ENCODE data around the gene TMEM150B.

Gene TMEM150B

GRCh38 chr19:55321466-55322137, 3.5 kb downstream of the TMEM150B start:
- no peaks in the 10 kb centered on the region for H3K36me3 ChIP-seq
- H3K4me3 ChIP-seq (ENCODE audit: low read depth in 1 of 2, low read length in 1 of 2) = no peak overlapping the region
- H3K4me1 ChIP-seq (ENCODE audit: control insufficient read depth in 1 of 2, insufficient read depth in 1 of 2, low read depth in 1 of 2, low read length in 1 of 2) = peaks cover 43 to 48% of the 10 kb centered on the region in 2 experiments

GRCh38 chr19:55320844-55321419, 4.2 kb downstream of the TMEM150B start:
- peaks cover 37 to 45% of the 10 kb centered on the region in 2 experiments for H3K4me1 ChIP-seq (ENCODE audit: control insufficient read depth in 1 of 2, insufficient read depth in 1 of 2, low read depth in 1 of 2, low read length in 1 of 2)
- H3K27ac ChIP-seq = no peak overlapping the region
- TF ChIP-seq CTCF (IDR thresholded peaks at IDR 0.05) = no peak
- no peak overlapping the region for H3K4me3 ChIP-seq (ENCODE audit: low read depth in 1 of 2, low read length in 1 of 2)
- no peaks in the 10 kb centered on the region for H3K9me3 ChIP-seq
- no peaks in the 10 kb centered on the region for H3K27me3 ChIP-seq
- H3K36me3 ChIP-seq = no peaks in the 10 kb centered on the region

More at GRCh38 chr19:55321466-55322137, 3.5 kb downstream of the TMEM150B start:
- Histone ChIP-seq H3K27me3 (no peaks in the 10 kb centered on the region), H3K9me3 (no peaks in the 10 kb centered on the region), H3K27ac (no peak overlapping the region)
- TF ChIP-seq CTCF (IDR thresholded peaks at IDR 0.05) = no peak

- Histone ChIP-seq H3K4me1 (ENCODE audit: control insufficient read depth in 1 of 2, insufficient read depth in 1 of 2, low read depth in 1 of 2, low read length in 1 of 2) (peaks cover 25 to 35% of the 10 kb centered on the region in 2 experiments), H3K9me3 (no peaks in the 10 kb centered on the region), H3K27ac (no peak overlapping the region), H3K27me3 (no peaks in the 10 kb centered on the region), H3K36me3 (no peaks in the 10 kb centered on the region), H3K4me3 (ENCODE audit: low read depth in 1 of 2, low read length in 1 of 2) (no peak overlapping the region)
- no peak for TF ChIP-seq CTCF (IDR thresholded peaks at IDR 0.05)
Measured at GRCh38 chr19:55319785-55320184, 5.4 kb downstream of the TMEM150B start.

- Histone ChIP-seq H3K27me3 (no peaks in the 10 kb centered on the region), H3K36me3 (no peaks in the 10 kb centered on the region), H3K4me1 (ENCODE audit: control insufficient read depth in 1 of 2, insufficient read depth in 1 of 2, low read depth in 1 of 2, low read length in 1 of 2) (peaks cover 10 to 13% of the 10 kb centered on the region in 2 experiments), H3K9me3 (no peaks in the 10 kb centered on the region), H3K27ac (no peak overlapping the region), H3K4me3 (ENCODE audit: low read depth in 1 of 2, low read length in 1 of 2) (no peak overlapping the region)
- no peak for TF ChIP-seq CTCF (IDR thresholded peaks at IDR 0.05)
Measured at GRCh38 chr19:55316646-55317045, 8.5 kb downstream of the TMEM150B start.

- H3K27me3 ChIP-seq = no peaks in the 10 kb centered on the region
- H3K9me3 ChIP-seq = no peaks in the 10 kb centered on the region
- H3K4me1 ChIP-seq (ENCODE audit: control insufficient read depth in 1 of 2, insufficient read depth in 1 of 2, low read depth in 1 of 2, low read length in 1 of 2) = peaks cover 4 to 7% of the 10 kb centered on the region in 2 experiments
- TF ChIP-seq CTCF (IDR thresholded peaks at IDR 0.05) = no peak
- no peak overlapping the region for H3K4me3 ChIP-seq (ENCODE audit: low read depth in 1 of 2, low read length in 1 of 2)
- H3K27ac ChIP-seq = no peak overlapping the region
- H3K36me3 ChIP-seq = no peaks in the 10 kb centered on the region
Measured at GRCh38 chr19:55315956-55316525, 9.1 kb downstream of the TMEM150B start.

Data from neutrophil (primary cell).